ENCODE measurements around the gene KAT7.
A peak's percentile ranks its signal among the peaks of the same experiment; 100 is the strongest.
"Not testable (repeated sequence)": the region's sequence is repeated elsewhere in the genome, so short reads cannot be mapped to it uniquely, and the experiment has no call there.

KAT7 gene

DNA sequence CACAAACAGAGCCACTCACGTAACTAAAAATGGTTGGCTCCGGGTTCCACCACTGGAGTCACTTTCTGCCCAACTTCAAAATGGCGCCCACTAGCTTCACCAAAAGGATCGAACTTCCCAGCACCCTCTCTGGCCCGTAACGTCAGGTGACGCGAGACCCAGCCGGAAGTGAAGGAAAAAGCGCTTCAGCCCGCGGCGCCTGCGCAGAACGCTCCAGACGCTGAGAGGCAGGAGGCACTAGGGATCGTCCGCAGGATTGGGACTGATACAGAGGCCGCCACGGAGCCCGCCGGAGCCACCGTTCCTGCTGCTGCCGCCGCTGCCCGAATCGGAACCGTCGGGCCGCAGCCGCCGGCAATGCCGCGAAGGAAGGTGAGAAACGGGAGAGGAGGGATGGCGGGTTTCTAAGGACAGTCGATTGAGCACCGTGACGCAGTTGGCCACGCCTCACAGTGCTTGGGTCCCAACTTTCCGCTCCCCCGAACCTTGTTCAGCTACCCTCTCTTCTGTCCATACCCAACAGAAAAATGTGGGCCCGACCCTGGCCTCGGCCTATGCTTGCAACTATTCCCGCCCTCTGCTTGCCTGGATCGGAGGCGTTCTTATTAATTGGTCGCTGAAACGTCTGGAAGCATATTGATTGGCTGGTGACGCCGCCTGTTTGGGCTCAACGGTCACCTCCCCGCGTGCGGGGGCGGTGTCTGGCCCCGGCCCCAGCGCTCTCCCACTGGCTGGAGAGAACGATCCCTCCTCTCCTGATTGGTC lies at the start of gene KAT7:
Gene KAT7, plus strand, starts transcription at position 204 of the 765 bp plus-strand sequence. Its CDS starts 154 bp downstream, at position 358.
- DNase-seq (ENCODE audit: low read depth in 2 of 2) = peak; percentile 99

DNA sequence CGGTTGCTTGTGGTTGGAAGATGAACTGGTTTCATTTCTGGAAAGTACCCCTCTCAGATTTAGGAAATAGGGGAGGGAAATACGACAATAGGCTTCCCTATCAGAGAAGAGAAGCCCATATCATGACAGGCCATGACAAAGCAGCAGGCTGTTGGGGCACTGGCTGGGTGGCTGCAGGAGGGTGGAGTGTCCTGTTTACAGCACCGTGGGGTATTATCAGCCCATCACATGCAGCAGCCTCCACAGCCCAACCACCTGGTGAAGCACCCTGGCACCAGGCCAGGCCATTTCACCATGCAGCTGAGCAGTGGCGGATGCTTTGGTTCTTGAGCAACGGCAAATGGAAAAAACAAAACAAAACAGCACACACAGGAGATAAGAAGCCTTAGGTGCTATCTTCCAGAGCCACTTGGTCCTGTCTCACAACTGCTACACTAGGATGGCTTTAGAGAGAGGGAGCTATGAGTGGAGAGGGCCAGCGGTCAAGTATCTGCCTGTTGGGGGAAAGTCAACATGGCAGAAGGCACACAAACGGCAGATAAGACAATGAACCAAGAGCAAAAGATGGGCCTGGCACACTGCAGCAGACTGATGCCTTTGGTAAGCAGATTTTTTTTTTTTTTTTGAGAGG lies 48.7 kb upstream of the KAT7 start:
- no peak for DNase-seq (ENCODE audit: low read depth in 2 of 2)

DNA sequence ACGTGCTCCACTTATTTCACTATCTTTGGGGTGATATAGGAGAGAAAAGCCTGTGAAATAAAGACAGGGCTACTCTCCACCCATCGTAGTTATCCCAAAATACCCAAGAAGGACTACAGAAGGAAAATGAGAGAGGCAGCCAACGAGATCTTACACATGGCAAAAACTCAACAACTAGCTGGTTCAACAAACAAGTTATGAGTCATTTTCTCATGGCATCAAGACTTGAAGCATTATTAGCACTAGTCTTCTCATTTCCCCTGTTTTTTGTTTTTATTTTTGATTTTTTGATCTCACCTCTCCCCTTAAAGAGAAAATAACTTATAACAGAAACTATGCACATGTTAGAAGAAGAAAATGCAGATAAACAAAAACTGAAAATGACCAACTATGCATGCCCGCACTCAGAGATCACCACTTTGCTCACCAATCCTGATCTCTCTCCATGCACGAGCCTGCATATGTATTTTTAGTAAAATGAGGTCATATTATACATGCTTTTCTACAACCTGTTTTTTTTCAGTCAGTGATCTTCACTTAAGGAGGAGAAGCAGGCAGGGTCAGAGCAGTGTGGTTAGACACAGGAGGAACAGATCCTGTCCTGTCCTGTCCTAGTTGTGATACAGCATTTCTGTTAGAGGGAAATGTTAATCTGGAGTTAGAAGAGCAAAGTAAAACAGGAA lies 47.3 kb upstream of the KAT7 start:
- DNase-seq (ENCODE audit: low read depth in 2 of 2) = no peak

DNA sequence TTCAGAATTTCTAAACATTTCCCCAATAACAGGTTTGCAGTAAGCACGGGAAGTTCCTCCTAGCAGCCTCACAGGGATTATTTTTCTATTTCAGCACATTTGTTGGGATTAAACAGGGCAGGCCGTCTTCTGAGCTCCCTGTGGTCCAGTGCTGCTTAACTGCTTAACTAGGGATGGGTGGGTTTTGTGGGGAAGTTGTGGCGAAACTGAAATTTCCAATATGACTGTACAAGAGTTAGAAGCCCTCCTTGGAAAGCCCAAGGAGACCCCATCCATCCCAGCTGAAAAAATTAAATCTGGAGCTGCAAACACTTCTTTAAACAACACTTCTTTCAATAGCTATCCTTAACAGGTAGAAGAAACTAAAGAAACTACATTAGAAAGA lies 46.8 kb upstream of the KAT7 start:
- no peak for DNase-seq (ENCODE audit: low read depth in 2 of 2)

DNA sequence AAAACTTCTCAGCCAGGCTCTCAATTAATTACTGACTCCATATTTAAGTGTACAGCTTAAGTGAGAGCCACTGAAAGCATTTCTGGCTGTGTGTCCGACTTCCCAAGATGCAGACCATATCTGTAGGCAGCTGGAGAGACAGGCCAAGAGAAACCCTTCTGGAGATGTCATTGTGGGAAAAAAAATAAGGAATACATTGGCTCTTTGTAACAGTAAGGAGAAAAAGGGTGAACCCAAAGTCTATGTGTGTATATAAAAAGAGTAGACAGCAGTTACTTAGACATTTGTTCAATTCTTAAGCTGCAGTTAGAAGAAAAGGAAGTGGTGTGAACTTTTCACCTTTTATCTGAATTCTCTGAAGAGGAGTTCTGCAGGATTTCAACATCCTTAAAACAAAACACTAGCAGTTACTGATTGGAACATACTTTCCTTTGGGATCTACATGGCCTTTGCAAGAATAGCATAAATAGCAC lies 46.3 kb upstream of the KAT7 start:
- no peak for DNase-seq (ENCODE audit: low read depth in 2 of 2)

DNA sequence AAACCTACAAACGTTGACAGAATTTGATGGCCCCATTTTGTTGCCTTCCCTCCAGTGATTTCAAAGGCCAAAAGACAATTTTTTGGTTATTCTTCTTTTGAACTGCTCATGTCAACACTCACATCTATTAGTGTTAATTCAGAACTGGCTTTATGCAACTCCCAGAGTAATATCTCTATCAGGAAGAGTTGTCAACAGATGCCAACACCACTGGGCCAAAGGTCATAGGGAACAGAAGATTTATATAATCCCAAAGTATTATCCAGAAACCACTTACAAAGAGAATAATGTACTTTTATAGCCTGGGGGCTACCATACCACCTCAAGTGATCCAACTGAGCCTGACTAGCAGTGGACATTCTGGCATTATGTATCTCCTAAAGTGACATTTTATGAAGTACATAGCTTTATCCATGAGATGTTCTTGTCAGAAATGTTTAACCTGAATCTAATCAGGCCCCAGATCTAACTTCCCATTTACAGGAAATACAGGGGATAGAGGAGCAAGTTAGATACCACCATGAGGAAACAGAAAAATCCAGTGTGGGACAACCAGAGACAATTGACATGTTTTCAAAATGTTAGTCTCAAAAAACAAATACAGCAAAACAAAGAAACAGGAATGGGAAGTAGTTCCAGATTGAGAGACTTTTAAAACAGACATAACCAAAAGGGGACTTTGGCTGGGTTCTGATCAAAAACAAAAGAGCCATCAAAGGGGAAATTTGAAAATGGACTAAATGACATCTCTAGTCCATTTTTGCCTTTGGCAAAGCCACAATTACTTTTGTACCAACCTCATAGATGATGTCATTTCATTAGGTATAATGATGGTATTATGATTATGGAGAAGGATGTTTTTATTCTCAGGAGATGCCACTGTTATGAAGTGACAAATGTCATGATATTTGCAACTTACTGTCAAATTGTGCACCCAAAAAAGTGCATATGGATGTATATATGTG lies 43.0 kb upstream of the KAT7 start:
- DNase-seq (ENCODE audit: low read depth in 2 of 2) = no peak

DNA sequence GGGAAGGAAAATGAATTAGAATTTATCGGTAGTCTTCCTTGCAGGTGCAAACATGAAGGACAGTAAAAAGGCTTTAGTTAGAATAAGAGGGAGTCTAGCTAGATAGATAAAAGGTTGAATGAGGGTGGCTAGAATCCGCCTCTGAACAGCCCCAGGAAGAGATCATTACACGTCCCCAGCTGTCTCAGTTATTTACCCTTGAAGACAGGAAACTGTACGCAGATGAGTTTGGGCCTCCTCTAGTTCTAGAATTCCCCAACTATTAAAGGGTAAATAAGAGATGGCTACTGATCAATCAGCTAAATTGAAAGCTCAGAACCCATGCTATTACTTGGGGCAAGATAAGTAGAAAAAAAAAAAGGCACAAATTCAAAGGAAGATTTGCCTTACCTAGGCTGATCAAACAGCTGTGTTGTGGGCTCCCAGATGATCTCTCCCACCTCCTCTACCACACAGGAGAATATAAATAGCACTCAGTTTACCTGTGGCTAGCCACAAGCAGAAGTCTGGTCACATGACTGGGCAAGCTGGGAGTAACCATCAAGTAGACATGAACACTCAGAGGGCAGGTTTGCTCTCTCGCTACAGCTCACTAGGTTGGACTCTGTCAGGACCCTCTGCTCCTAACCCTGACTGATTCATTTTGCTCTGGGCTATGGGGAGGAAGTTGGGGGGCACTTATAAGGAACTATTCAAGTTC lies 41.5 kb upstream of the KAT7 start:
- DNase-seq (ENCODE audit: low read depth in 2 of 2) = no peak

DNA sequence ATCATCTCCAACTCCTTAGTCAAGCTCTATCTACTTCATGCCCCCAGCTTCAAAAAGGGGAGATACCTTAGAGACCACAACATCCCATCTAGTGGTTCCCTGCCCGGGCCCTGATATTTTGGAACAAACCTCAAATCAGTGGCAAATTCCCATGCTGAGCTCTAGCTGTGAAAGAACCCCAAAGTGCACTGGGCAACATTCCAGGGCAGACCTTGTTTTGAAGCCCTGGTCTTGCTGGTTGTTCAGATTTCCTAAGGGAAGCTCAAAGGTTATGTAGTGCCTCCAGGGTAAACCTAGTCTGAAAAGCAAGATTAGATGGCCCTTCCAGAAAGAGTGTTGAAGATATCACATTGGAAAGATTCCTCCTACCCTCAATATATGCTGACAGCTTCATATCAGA lies 40.8 kb upstream of the KAT7 start:
- DNase-seq (ENCODE audit: low read depth in 2 of 2) = no peak

DNA sequence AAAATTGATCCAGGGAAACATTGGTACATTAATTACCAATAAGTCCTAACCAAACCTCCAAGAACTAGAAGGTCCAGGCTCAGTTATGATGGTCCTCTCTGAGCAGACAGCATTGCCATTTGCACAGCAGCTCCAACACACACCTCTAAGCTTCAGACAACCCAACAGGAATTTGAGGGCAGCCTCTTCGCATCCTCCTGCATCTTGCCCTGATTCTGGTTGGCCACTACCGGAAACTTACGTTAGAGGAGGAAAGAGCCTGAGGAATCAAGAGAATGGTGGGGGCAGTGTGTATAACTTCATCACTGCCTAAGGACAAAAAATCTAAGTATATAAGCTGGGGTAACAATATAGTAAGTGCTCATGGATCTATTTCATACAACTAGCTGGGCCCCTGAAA lies 40.3 kb upstream of the KAT7 start:
- DNase-seq (ENCODE audit: low read depth in 2 of 2) = no peak

DNA sequence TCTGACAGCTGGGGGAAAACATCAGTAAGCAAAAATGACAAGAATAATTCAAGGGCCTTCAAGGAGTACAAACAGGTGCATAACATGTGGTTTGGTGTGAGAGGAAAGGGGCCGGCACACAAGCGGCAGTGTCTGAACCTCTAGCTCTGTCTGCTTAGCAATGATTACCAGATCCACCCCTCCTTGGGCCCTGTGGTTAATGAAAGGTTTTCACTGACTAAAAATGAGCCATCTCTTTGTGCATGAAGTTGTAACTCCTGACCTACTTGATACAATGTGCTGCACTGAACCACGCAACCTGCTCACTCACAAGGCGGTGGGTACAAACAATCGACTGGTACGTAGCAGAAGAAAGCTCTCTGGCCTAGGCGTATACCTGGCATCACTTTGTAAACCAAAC lies 39.7 kb upstream of the KAT7 start:
- no peak for DNase-seq (ENCODE audit: low read depth in 2 of 2)

DNA sequence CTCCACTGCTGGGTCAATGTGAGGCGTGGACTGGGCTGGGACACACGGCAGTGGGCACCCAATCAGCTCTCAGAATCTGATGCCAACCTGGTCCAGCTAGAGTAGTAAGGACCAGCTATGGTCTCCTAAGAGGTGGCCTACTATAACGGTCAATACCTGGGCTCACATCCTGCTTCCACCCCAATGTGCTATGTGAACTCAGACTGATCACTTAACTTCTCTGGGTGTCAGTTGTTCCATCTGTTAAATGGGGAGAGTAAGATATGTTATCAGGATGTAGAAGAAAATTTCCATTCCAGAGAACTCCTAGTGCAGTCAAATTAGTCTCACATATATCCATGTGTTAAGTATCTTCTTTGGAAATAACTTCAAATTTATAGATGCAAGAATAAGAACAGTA lies 38.8 kb upstream of the KAT7 start:
- no peak for DNase-seq (ENCODE audit: low read depth in 2 of 2)

DNA sequence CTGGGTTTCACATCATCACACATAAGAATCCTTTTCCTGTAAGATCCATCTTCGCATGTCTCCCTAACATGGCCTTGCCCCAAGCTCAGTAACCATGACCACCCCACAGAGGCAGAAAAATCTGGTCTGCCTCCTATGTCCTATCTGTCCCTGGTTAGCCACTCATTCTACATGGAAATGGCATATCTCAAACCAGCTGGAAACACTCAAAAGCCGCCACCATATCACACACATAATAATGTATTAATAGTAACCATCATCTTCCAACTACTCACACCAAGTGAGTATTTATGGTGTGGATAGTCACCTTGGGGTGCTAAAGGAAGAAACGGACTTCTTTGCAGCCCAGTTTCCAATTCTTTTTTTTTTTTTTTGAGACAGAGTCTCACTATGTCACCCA lies 36.0 kb upstream of the KAT7 start:
- no peak for DNase-seq (ENCODE audit: low read depth in 2 of 2)

DNA sequence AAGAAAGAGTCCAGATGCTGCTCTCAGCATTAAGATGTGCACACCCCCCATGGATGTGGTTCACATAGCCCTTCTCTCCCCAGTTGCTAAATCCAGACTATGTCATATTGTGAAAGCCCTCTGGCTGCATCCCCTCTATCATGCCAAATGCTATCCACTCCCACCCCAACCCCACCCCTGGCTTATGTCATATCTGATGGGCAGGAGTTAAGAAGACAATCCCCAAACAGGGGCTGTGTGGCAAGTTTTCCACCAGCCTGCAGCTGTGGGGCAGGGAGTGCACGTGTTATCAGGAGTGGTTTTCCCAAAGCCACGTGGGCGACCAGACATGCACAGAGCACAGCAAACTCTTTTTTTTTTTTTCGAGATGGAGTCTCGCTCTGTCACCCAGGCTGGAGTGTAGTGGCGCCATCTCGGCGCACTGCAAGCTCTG lies 34.5 kb upstream of the KAT7 start:
- DNase-seq (ENCODE audit: low read depth in 2 of 2) = no peak

DNA sequence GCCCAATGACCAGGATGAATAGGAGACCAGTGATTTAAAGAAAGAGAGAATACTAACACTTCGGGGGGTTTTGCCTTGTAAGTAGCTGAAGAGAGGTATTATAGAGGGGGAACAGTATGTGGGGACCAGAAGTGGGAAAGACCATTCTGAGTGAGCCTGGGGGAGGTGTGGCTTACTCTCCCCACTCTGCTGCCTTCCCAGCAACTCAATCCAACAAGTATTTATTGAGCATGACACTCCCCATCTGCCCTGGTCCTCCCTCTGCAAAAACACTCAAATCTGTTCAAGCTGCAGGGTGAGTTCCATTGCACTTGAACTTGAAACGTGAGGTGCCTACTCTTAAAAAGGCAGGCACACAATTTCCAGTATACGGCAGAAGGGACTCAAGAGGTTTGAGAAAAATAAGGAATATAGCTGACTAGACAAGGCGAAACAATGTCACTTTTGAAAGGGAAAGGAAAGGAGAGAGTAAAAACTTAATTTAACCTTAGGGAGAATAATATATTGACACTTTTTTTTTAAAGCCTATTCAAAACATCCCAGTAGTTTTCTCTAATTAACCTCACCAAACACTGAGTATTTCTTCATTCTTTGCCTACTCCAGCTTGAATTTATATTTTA lies 32.7 kb upstream of the KAT7 start:
- no peak for DNase-seq (ENCODE audit: low read depth in 2 of 2)

DNA sequence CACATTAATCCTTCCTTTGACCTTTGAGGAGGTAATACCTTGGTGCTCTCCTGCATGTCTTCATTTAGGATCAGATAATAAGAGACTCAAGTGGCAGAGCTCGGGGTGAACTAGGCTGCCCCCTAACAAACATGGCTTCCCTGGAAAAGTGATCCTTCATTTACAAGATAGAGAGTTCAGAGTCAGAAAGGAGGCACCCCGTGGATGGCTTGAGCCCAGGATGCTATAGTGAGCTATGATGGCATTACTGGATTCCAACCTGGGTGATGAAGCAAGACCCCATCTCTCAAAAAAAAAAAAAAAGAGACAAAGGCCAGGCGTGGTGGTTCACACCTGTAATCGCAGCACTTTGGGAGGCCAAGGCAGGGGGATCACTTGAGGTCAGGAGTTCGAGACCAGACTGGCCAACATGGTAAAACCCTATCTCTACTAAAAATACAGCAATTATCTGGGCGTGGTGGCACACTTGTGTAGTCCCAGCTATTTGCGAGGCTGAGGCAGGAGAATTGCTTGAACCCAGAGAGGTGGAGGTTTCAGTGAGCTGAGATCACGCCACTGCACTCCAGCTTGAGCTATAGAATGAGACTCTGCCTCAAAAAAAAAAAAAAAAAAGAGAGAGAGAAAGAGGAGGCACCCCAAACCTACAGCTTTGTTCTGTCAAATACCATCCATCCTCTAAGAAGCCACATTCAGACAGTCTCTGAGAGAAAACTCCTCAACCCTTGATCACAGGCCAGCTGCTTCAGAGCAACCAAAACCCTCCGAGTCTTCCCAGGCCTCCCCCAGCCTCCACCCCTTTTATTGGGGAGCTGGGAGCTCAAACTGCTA lies 31.9 kb upstream of the KAT7 start:
- no peak for DNase-seq (ENCODE audit: low read depth in 2 of 2)

DNA sequence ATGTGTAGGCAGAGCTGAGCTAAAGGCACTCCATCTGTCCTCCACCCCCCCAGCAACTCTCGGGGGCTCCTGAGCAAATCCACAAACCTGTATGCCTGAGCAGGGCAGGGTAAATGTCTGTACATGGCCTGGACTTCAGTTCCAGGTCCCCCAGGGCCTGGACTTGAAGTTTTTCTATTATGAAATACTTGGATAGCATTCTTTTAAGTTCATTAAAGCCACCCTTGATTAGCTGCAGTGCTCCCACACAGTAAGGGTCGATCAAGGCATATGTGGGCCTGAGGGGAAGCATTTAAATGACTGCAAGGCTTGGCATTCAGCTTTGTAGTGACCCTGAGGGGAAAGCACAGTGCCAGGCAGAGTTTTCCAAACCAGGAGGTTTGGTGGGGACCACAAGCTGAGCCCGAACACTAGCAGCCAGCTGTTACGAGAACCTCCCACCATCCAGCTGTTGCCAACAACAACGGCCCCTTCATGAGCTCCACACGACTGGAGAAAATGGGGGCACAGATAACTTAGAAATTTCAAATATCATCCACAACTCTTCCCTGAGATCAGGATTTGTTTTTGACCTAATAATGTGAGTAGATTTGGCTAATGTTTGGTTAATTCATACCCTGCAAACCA lies 31.2 kb upstream of the KAT7 start:
- no peak for DNase-seq (ENCODE audit: low read depth in 2 of 2)

DNA sequence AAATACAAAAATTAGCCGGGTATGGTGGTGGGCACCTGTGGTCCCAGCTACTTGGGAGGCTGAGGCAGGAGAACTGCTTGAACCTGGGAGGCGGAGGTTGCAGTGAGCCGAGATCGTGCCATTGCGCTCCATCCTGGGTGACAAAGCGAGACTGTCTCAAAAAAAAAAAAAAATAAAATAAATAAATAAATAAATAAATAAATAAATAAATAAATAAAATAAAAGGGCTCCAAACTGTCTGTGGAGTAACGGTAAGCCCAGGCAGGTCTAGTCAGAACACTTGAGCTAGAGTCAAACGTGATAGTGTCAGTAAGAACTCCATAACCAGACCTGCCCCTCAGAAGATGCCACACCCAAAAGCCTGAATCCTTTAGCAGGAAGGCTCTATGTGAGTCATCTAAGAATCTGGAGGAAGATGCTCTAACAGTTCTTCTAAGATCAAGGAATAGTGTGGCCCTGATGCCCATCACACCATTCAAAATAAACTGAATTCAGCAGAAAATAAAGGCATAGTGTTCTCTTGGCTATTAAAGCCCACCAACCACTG lies 29.9 kb upstream of the KAT7 start:
- not testable (repeated sequence) for DNase-seq (ENCODE audit: low read depth in 2 of 2)

DNA sequence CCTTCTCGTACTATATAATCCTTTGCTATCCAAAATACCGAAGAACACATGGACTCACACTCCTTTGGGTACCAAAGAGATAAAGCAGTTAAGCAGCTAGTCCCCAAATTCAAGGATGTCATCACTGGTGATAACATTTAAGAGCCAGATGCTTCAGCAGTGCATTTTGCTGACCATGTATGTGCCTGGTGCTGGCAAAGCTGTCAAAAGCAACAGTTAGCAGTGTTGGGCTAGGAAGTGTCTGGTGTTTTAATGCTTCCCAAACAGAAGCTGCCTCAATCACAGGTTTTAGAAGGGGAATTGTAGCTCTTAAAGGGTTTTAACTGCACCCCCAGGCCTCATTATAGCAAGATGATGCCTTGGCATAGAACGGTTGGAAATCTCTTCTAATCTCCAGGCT lies 29.3 kb upstream of the KAT7 start:
- DNase-seq (ENCODE audit: low read depth in 2 of 2) = no peak

DNA sequence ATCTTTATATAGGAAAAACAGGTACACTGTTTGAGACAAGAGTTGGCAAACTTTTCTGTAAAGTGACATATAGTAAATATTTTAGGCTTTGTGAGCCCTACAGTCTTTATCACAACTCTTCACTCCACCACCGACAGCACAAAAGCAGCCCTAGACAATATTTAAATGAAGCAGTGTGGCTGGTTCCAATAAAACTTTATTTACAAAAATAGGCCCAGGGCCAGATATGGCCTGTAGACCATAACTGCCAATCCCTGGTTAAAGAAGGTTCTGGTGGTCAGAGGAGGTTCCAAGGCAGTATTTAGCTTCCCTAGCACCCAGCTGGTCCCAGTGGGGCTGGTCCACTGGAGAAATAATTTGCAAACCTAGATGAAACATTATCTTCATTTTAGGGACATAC lies 28.2 kb upstream of the KAT7 start:
- no peak for DNase-seq (ENCODE audit: low read depth in 2 of 2)
